Measurements from ENCODE around the gene OR51Q1.

GRCh38 chr11:5394091-5394490 lies 27.8 kb upstream of the OR51Q1 start:
- TF ChIP-seq CTCF (IDR thresholded peaks at IDR 0.05), result no peak
- TF ChIP-seq ZFX (IDR thresholded peaks at IDR 0.05; ENCODE audit: borderline replicate concordance), result no peak

All from 22Rv1 (cell line).